Liver (tissue), 3 donors: ENCODE results near the gene DUSP16.

Experiments
- EGR1 ChIP-seq, 2 donors: IDR thresholded peaks; 2 replicates each; pipeline ENCODE4 v1.6.1; 2016 to 2018; ENCODE audit warnings: antibody characterized with exemption in 2 of 2, low read depth in 2 of 2
- MAX ChIP-seq: IDR thresholded peaks from 2 replicates; pipeline ENCODE4 v1.6.1; 2016; ENCODE audit warnings: antibody characterized with exemption
- TAF1 ChIP-seq: conservative IDR thresholded peaks from 2 replicates; pipeline ENCODE4 v1.6.1; 2016; ENCODE audit warnings: antibody characterized with exemption, mild to moderate bottlenecking
- YY1 ChIP-seq: IDR thresholded peaks from 2 replicates; pipeline ENCODE4 v1.6.1; 2016; ENCODE audit warnings: antibody characterized with exemption, mild to moderate bottlenecking
- TF ChIP-seq, protein P1 (sequence below): fragments of 150-350 bp; IDR thresholded peaks from 2 replicates; pipeline ENCODE4 v1.5.1; 2017; ENCODE audit warnings: improper control_type of control experiment, low read depth, low read length; ENCODE audit not compliant: missing input control
- TF ChIP-seq, protein P2 (sequence below): IDR thresholded peaks from 2 replicates; pipeline ENCODE4 v1.6.1; 2016; ENCODE audit warnings: antibody characterized with exemption, mild to moderate bottlenecking
- TF ChIP-seq, protein P3 (sequence below): IDR thresholded peaks from 2 replicates; pipeline ENCODE4 v1.6.1; 2016; ENCODE audit warnings: antibody characterized with exemption
- donor health status: healthy.
- donor health status: healthy.

- TF ChIP-seq EGR1 (IDR thresholded peaks at IDR 0.05; ENCODE audit: low read depth in 2 of 2) (no peak), YY1 (no peak), MAX (no peak), TAF1 (no peak)
- TF ChIP-seq, protein P1, sequence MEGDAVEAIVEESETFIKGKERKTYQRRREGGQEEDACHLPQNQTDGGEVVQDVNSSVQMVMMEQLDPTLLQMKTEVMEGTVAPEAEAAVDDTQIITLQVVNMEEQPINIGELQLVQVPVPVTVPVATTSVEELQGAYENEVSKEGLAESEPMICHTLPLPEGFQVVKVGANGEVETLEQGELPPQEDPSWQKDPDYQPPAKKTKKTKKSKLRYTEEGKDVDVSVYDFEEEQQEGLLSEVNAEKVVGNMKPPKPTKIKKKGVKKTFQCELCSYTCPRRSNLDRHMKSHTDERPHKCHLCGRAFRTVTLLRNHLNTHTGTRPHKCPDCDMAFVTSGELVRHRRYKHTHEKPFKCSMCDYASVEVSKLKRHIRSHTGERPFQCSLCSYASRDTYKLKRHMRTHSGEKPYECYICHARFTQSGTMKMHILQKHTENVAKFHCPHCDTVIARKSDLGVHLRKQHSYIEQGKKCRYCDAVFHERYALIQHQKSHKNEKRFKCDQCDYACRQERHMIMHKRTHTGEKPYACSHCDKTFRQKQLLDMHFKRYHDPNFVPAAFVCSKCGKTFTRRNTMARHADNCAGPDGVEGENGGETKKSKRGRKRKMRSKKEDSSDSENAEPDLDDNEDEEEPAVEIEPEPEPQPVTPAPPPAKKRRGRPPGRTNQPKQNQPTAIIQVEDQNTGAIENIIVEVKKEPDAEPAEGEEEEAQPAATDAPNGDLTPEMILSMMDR, result no peak
- TF ChIP-seq, protein P2, sequence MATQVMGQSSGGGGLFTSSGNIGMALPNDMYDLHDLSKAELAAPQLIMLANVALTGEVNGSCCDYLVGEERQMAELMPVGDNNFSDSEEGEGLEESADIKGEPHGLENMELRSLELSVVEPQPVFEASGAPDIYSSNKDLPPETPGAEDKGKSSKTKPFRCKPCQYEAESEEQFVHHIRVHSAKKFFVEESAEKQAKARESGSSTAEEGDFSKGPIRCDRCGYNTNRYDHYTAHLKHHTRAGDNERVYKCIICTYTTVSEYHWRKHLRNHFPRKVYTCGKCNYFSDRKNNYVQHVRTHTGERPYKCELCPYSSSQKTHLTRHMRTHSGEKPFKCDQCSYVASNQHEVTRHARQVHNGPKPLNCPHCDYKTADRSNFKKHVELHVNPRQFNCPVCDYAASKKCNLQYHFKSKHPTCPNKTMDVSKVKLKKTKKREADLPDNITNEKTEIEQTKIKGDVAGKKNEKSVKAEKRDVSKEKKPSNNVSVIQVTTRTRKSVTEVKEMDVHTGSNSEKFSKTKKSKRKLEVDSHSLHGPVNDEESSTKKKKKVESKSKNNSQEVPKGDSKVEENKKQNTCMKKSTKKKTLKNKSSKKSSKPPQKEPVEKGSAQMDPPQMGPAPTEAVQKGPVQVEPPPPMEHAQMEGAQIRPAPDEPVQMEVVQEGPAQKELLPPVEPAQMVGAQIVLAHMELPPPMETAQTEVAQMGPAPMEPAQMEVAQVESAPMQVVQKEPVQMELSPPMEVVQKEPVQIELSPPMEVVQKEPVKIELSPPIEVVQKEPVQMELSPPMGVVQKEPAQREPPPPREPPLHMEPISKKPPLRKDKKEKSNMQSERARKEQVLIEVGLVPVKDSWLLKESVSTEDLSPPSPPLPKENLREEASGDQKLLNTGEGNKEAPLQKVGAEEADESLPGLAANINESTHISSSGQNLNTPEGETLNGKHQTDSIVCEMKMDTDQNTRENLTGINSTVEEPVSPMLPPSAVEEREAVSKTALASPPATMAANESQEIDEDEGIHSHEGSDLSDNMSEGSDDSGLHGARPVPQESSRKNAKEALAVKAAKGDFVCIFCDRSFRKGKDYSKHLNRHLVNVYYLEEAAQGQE, result no peak
- TF ChIP-seq, protein P3, sequence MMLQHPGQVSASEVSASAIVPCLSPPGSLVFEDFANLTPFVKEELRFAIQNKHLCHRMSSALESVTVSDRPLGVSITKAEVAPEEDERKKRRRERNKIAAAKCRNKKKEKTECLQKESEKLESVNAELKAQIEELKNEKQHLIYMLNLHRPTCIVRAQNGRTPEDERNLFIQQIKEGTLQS, result no peak
Observed at GRCh38 chr12:12548713-12549112, 13.9 kb downstream of the DUSP16 start.
